HG02571 (cell line): ENCODE results near the gene GNG2.

ENCODE experiments used
- ATAC-seq: cut with Tn5 transposase; IDR thresholded peaks from one replicate; pipeline ENCODE4 v1.9.1; 2021; ENCODE audit warnings: mild to moderate bottlenecking, moderate library complexity; ENCODE audit not compliant: unreplicated experiment

Gene GNG2

GRCh38 chr14:51989293-51990234, 129.2 kb downstream of the GNG2 start, which contains the start of gene RTRAF:
Gene RTRAF, plus strand, starts transcription at chr14:51989546. Its CDS starts 94 bp downstream, at chr14:51989640.
- ATAC-seq = peak; percentile 96

GRCh38 chr14:51990488-51990887, 130.1 kb downstream of the GNG2 start:
- no peak for ATAC-seq

GRCh38 chr14:51993285-51993920, 133.0 kb downstream of the GNG2 start:
- no peak for ATAC-seq

- no peak for ATAC-seq
Measured at GRCh38 chr14:51996148-51996746, 135.8 kb downstream of the GNG2 start.

GRCh38 chr14:51998348-51998747, 137.9 kb downstream of the GNG2 start:
- ATAC-seq = no peak

GRCh38 chr14:51999084-51999483, 138.7 kb downstream of the GNG2 start:
- ATAC-seq = no peak

- no peak for ATAC-seq
Measured at GRCh38 chr14:52000019-52000582, 139.7 kb downstream of the GNG2 start.

- ATAC-seq = no peak
Measured at GRCh38 chr14:52000696-52001095, 140.3 kb downstream of the GNG2 start.

- ATAC-seq = no peak
Measured at GRCh38 chr14:52002542-52002941, 142.1 kb downstream of the GNG2 start.

- ATAC-seq = no peak
Measured at GRCh38 chr14:52003324-52003723, 142.9 kb downstream of the GNG2 start.

- ATAC-seq = no peak
Measured at GRCh38 chr14:52005625-52006024, 145.2 kb downstream of the GNG2 start.

- ATAC-seq = no peak
Measured at GRCh38 chr14:52006361-52006760, 145.9 kb downstream of the GNG2 start.

GRCh38 chr14:52007211-52007610, 146.8 kb downstream of the GNG2 start:
- ATAC-seq = no peak

GRCh38 chr14:52007637-52008036, 147.2 kb downstream of the GNG2 start:
- ATAC-seq = no peak

- no peak for ATAC-seq
Measured at GRCh38 chr14:52008136-52008535, 147.7 kb downstream of the GNG2 start.

GRCh38 chr14:52010173-52010693, 149.8 kb downstream of the GNG2 start:
- no peak for ATAC-seq

GRCh38 chr14:52011523-52011922, 151.1 kb downstream of the GNG2 start:
- ATAC-seq = no peak

GRCh38 chr14:52012635-52013034, 152.2 kb downstream of the GNG2 start:
- no peak for ATAC-seq

- ATAC-seq = no peak
Measured at GRCh38 chr14:52013984-52014600, 153.7 kb downstream of the GNG2 start.

GRCh38 chr14:52014601-52015267, 154.3 kb downstream of the GNG2 start:
- ATAC-seq = no peak
